ENCODE data around the gene FBN1. TPM values are rescaled to one million over a fixed set of nuclear protein-coding genes. Genes with fewer than 3 reads are reported as not detected.

The FBN1 gene
- total RNA-seq, 1 donor from 2014 or later, result 0.62 TPM

GRCh38 chr15:48433226-48433886 lies 212.2 kb downstream of the FBN1 start:
- H3K27me3 Mint-ChIP-seq, result no peaks in the 10 kb centered on the region
- intact Hi-C loops (cut with micrococcal nuclease), result no loop called here
- no peaks in the 10 kb centered on the region for H3K9me3 Mint-ChIP-seq
- TF ChIP-seq, protein P1, sequence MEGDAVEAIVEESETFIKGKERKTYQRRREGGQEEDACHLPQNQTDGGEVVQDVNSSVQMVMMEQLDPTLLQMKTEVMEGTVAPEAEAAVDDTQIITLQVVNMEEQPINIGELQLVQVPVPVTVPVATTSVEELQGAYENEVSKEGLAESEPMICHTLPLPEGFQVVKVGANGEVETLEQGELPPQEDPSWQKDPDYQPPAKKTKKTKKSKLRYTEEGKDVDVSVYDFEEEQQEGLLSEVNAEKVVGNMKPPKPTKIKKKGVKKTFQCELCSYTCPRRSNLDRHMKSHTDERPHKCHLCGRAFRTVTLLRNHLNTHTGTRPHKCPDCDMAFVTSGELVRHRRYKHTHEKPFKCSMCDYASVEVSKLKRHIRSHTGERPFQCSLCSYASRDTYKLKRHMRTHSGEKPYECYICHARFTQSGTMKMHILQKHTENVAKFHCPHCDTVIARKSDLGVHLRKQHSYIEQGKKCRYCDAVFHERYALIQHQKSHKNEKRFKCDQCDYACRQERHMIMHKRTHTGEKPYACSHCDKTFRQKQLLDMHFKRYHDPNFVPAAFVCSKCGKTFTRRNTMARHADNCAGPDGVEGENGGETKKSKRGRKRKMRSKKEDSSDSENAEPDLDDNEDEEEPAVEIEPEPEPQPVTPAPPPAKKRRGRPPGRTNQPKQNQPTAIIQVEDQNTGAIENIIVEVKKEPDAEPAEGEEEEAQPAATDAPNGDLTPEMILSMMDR (IDR thresholded peaks at IDR 0.05), result no peak
- DNase-seq (no peak), ATAC-seq (ENCODE audit: low read depth) (no peak)
- H3K4me3 Mint-ChIP-seq, result no peak overlapping the region
- no peaks in the 10 kb centered on the region for H3K4me1 Mint-ChIP-seq
- no peaks in the 10 kb centered on the region for H3K36me3 Mint-ChIP-seq (ENCODE audit: low read depth)
- CTCF ChIA-PET, result no interaction called here
- POLR2A ChIA-PET, result no interaction called here
- no peak overlapping the region for H3K27ac Mint-ChIP-seq

GRCh38 chr15:48432688-48433087 lies 212.8 kb downstream of the FBN1 start:
- TF ChIP-seq, protein P1 (IDR thresholded peaks at IDR 0.05), result no peak
- no peaks in the 10 kb centered on the region for H3K4me1 Mint-ChIP-seq
- CTCF ChIA-PET, result no interaction called here
- H3K9me3 Mint-ChIP-seq, result no peaks in the 10 kb centered on the region
- no peak for ATAC-seq (ENCODE audit: low read depth)
- no peaks in the 10 kb centered on the region for H3K36me3 Mint-ChIP-seq (ENCODE audit: low read depth)
- POLR2A ChIA-PET, result no interaction called here
- H3K4me3 Mint-ChIP-seq, result no peak overlapping the region
- no peak for DNase-seq
- intact Hi-C loops (cut with micrococcal nuclease), result no loop called here
- H3K27ac Mint-ChIP-seq, result no peak overlapping the region
- H3K27me3 Mint-ChIP-seq, result no peaks in the 10 kb centered on the region

- no peaks in the 10 kb centered on the region for H3K27me3 Mint-ChIP-seq
- CTCF ChIA-PET, result no interaction called here
- H3K36me3 Mint-ChIP-seq (ENCODE audit: low read depth), result no peaks in the 10 kb centered on the region
- no peak overlapping the region for H3K27ac Mint-ChIP-seq
- ATAC-seq (ENCODE audit: low read depth) (no peak), DNase-seq (no peak)
- H3K4me1 Mint-ChIP-seq, result no peaks in the 10 kb centered on the region
- POLR2A ChIA-PET, result no interaction called here
- TF ChIP-seq, protein P1 (IDR thresholded peaks at IDR 0.05), result no peak
- intact Hi-C loops (cut with micrococcal nuclease), result no loop called here
- H3K4me3 Mint-ChIP-seq, result no peak overlapping the region
- H3K9me3 Mint-ChIP-seq, result no peaks in the 10 kb centered on the region
Measured at GRCh38 chr15:48427960-48428547, 217.5 kb downstream of the FBN1 start.

GRCh38 chr15:48427479-48427878 lies 218.0 kb downstream of the FBN1 start:
- DNase-seq (no peak), ATAC-seq (ENCODE audit: low read depth) (no peak)
- Mint-ChIP-seq H3K27ac (no peak overlapping the region), H3K9me3 (no peaks in the 10 kb centered on the region), H3K4me1 (no peaks in the 10 kb centered on the region), H3K27me3 (no peaks in the 10 kb centered on the region), H3K4me3 (no peak overlapping the region), H3K36me3 (ENCODE audit: low read depth) (no peaks in the 10 kb centered on the region)
- intact Hi-C loops (cut with micrococcal nuclease), result no loop called here
- TF ChIP-seq, protein P1 (IDR thresholded peaks at IDR 0.05), result no peak
- POLR2A ChIA-PET, result no interaction called here
- CTCF ChIA-PET, result no interaction called here

GRCh38 chr15:48426941-48427340 lies 218.6 kb downstream of the FBN1 start:
- CTCF ChIA-PET, result no interaction called here
- DNase-seq (no peak), ATAC-seq (ENCODE audit: low read depth) (no peak)
- H3K27ac Mint-ChIP-seq, result no peak overlapping the region
- H3K4me1 Mint-ChIP-seq, result no peaks in the 10 kb centered on the region
- H3K36me3 Mint-ChIP-seq (ENCODE audit: low read depth), result no peaks in the 10 kb centered on the region
- H3K4me3 Mint-ChIP-seq, result no peak overlapping the region
- intact Hi-C loops (cut with micrococcal nuclease), result loop anchor here (1.0 kb wide), 1 partner anchor 37 kb away; no protein-coding TSS in a partner anchor
- H3K9me3 Mint-ChIP-seq, result no peaks in the 10 kb centered on the region
- TF ChIP-seq, protein P1 (IDR thresholded peaks at IDR 0.05), result no peak
- no peaks in the 10 kb centered on the region for H3K27me3 Mint-ChIP-seq
- POLR2A ChIA-PET, result no interaction called here
